ENCODE measurements around the gene SLC22A3.

Gene SLC22A3

GRCh38 chr6:160427312-160428068, 79.3 kb downstream of the SLC22A3 start:
- TF ChIP-seq CTCF (conservative IDR thresholded peaks at IDR 0.05): no peak
- H3K27ac ChIP-seq: no peak overlapping the region

GRCh38 chr6:160428069-160428430, 79.9 kb downstream of the SLC22A3 start:
- no peak for TF ChIP-seq CTCF (conservative IDR thresholded peaks at IDR 0.05)

GRCh38 chr6:160428818-160429619, 80.8 kb downstream of the SLC22A3 start:
- H3K27ac ChIP-seq: no peak overlapping the region
- no peak for TF ChIP-seq CTCF (conservative IDR thresholded peaks at IDR 0.05)

More at GRCh38 chr6:160428069-160428430, 79.9 kb downstream of the SLC22A3 start:
- H3K27ac ChIP-seq: no peak overlapping the region

- H3K27ac ChIP-seq: no peak overlapping the region
- no peak for TF ChIP-seq CTCF (conservative IDR thresholded peaks at IDR 0.05)
These were observed 81.4 kb downstream of the SLC22A3 start for GRCh38 chr6:160429620-160429895.

- no peak for TF ChIP-seq CTCF (conservative IDR thresholded peaks at IDR 0.05)
- no peak overlapping the region for H3K27ac ChIP-seq
These were observed 82.0 kb downstream of the SLC22A3 start for GRCh38 chr6:160430203-160430602.

- no peak overlapping the region for H3K27ac ChIP-seq
- TF ChIP-seq CTCF (conservative IDR thresholded peaks at IDR 0.05): no peak
These were observed 82.6 kb downstream of the SLC22A3 start for GRCh38 chr6:160430751-160431150.

GRCh38 chr6:160431226-160431625, 83.0 kb downstream of the SLC22A3 start:
- H3K27ac ChIP-seq: no peak overlapping the region
- TF ChIP-seq CTCF (conservative IDR thresholded peaks at IDR 0.05): no peak

Measured in VCaP (cell line).